ENCODE results near the gene PTGES2.

Gene PTGES2

GRCh38 chr9:128152133-128153059 is 24.9 kb upstream of the PTGES2 start:
- Histone ChIP-seq H3K27me3 (ENCODE audit: insufficient read depth, low read length) (no peaks in the 10 kb centered on the region), H3K27ac (ENCODE audit: low read length) (no peak overlapping the region), H3K4me1 (ENCODE audit: insufficient read depth, low read length) (no peaks in the 10 kb centered on the region), H3K4me3 (ENCODE audit: low read length) (no peak overlapping the region), H3K36me3 (ENCODE audit: insufficient read depth, low read depth, low read length) (no peaks in the 10 kb centered on the region), H3K9ac (ENCODE audit: low read depth, low read length) (no peak overlapping the region), H3K9me3 (ENCODE audit: insufficient read depth, low read depth, low read length) (no peaks in the 10 kb centered on the region)

GRCh38 chr9:128151309-128152132 is 24.0 kb upstream of the PTGES2 start:
- H3K4me3 ChIP-seq (ENCODE audit: low read length) = no peak overlapping the region
- H3K27ac ChIP-seq (ENCODE audit: low read length) = no peak overlapping the region
- no peaks in the 10 kb centered on the region for H3K36me3 ChIP-seq (ENCODE audit: insufficient read depth, low read depth, low read length)
- H3K27me3 ChIP-seq (ENCODE audit: insufficient read depth, low read length) = no peaks in the 10 kb centered on the region
- H3K4me1 ChIP-seq (ENCODE audit: insufficient read depth, low read length) = no peaks in the 10 kb centered on the region
- no peak overlapping the region for H3K9ac ChIP-seq (ENCODE audit: low read depth, low read length)
- H3K9me3 ChIP-seq (ENCODE audit: insufficient read depth, low read depth, low read length) = no peaks in the 10 kb centered on the region

GRCh38 chr9:128150594-128151308 is 23.2 kb upstream of the PTGES2 start:
- Histone ChIP-seq H3K9ac (ENCODE audit: low read depth, low read length) (peak overlapping the region; percentile 54; the same call in 1 of the 2 replicates), H3K9me3 (ENCODE audit: insufficient read depth, low read depth, low read length) (no peaks in the 10 kb centered on the region), H3K4me3 (ENCODE audit: low read length) (no peak overlapping the region), H3K4me1 (ENCODE audit: insufficient read depth, low read length) (no peaks in the 10 kb centered on the region), H3K27ac (ENCODE audit: low read length) (no peak overlapping the region), H3K36me3 (ENCODE audit: insufficient read depth, low read depth, low read length) (no peaks in the 10 kb centered on the region), H3K27me3 (ENCODE audit: insufficient read depth, low read length) (no peaks in the 10 kb centered on the region)

GRCh38 chr9:128149951-128150593 is 22.5 kb upstream of the PTGES2 start:
- no peaks in the 10 kb centered on the region for H3K27me3 ChIP-seq (ENCODE audit: insufficient read depth, low read length)
- no peak overlapping the region for H3K9ac ChIP-seq (ENCODE audit: low read depth, low read length)
- H3K27ac ChIP-seq (ENCODE audit: low read length) = no peak overlapping the region
- no peak overlapping the region for H3K4me3 ChIP-seq (ENCODE audit: low read length)
- H3K36me3 ChIP-seq (ENCODE audit: insufficient read depth, low read depth, low read length) = no peaks in the 10 kb centered on the region
- H3K9me3 ChIP-seq (ENCODE audit: insufficient read depth, low read depth, low read length) = no peaks in the 10 kb centered on the region
- H3K4me1 ChIP-seq (ENCODE audit: insufficient read depth, low read length) = no peaks in the 10 kb centered on the region

GRCh38 chr9:128149001-128149701 is 21.6 kb upstream of the PTGES2 start, which contains the start of gene LCN2:
TSS of gene LCN2 (plus strand) at chr9:128149453. CDS start at chr9:128149526, 73 bp downstream.
- H3K9me3 ChIP-seq (ENCODE audit: insufficient read depth, low read depth, low read length) = no peaks in the 10 kb centered on the region
- H3K9ac ChIP-seq (ENCODE audit: low read depth, low read length) = no peak within 1 kb of the TSS
- no peaks in the 10 kb centered on the region for H3K27me3 ChIP-seq (ENCODE audit: insufficient read depth, low read length)
- no peak within 1 kb of the TSS for H3K4me3 ChIP-seq (ENCODE audit: low read length)
- H3K4me1 ChIP-seq (ENCODE audit: insufficient read depth, low read length) = no peaks in the 10 kb centered on the region
- no peak within 1 kb of the TSS for H3K27ac ChIP-seq (ENCODE audit: low read length)
- H3K36me3 ChIP-seq (ENCODE audit: insufficient read depth, low read depth, low read length) = no peaks in the 10 kb centered on the region

GRCh38 chr9:128148509-128149000 is 21.0 kb upstream of the PTGES2 start:
- Histone ChIP-seq H3K27me3 (ENCODE audit: insufficient read depth, low read length) (no peaks in the 10 kb centered on the region), H3K9me3 (ENCODE audit: insufficient read depth, low read depth, low read length) (no peaks in the 10 kb centered on the region), H3K27ac (ENCODE audit: low read length) (no peak overlapping the region), H3K36me3 (ENCODE audit: insufficient read depth, low read depth, low read length) (no peaks in the 10 kb centered on the region), H3K9ac (ENCODE audit: low read depth, low read length) (no peak overlapping the region), H3K4me3 (ENCODE audit: low read length) (no peak overlapping the region), H3K4me1 (ENCODE audit: insufficient read depth, low read length) (no peaks in the 10 kb centered on the region)

GRCh38 chr9:128146591-128147120 is 19.1 kb upstream of the PTGES2 start:
- no peak overlapping the region for H3K27ac ChIP-seq (ENCODE audit: low read length)
- H3K4me3 ChIP-seq (ENCODE audit: low read length) = no peak overlapping the region
- H3K9ac ChIP-seq (ENCODE audit: low read depth, low read length) = no peak overlapping the region
- no peaks in the 10 kb centered on the region for H3K9me3 ChIP-seq (ENCODE audit: insufficient read depth, low read depth, low read length)
- H3K36me3 ChIP-seq (ENCODE audit: insufficient read depth, low read depth, low read length) = no peaks in the 10 kb centered on the region
- H3K4me1 ChIP-seq (ENCODE audit: insufficient read depth, low read length) = no peaks in the 10 kb centered on the region
- H3K27me3 ChIP-seq (ENCODE audit: insufficient read depth, low read length) = no peaks in the 10 kb centered on the region

- no peak overlapping the region for H3K4me3 ChIP-seq (ENCODE audit: low read length)
- no peaks in the 10 kb centered on the region for H3K9me3 ChIP-seq (ENCODE audit: insufficient read depth, low read depth, low read length)
- no peaks in the 10 kb centered on the region for H3K36me3 ChIP-seq (ENCODE audit: insufficient read depth, low read depth, low read length)
- H3K4me1 ChIP-seq (ENCODE audit: insufficient read depth, low read length) = no peaks in the 10 kb centered on the region
- no peak overlapping the region for H3K27ac ChIP-seq (ENCODE audit: low read length)
- no peaks in the 10 kb centered on the region for H3K27me3 ChIP-seq (ENCODE audit: insufficient read depth, low read length)
- no peak overlapping the region for H3K9ac ChIP-seq (ENCODE audit: low read depth, low read length)
Measured at GRCh38 chr9:128145951-128146351, 18.4 kb upstream of the PTGES2 start.

GRCh38 chr9:128145536-128145935 is 18.0 kb upstream of the PTGES2 start:
- Histone ChIP-seq H3K27me3 (ENCODE audit: insufficient read depth, low read length) (no peaks in the 10 kb centered on the region), H3K4me3 (ENCODE audit: low read length) (no peak overlapping the region), H3K4me1 (ENCODE audit: insufficient read depth, low read length) (no peaks in the 10 kb centered on the region)

GRCh38 chr9:128144239-128145181 is 17.0 kb upstream of the PTGES2 start:
- H3K4me3 ChIP-seq (ENCODE audit: low read length) = no peak overlapping the region
- no peak overlapping the region for H3K9ac ChIP-seq (ENCODE audit: low read depth, low read length)
- no peaks in the 10 kb centered on the region for H3K36me3 ChIP-seq (ENCODE audit: insufficient read depth, low read depth, low read length)
- H3K4me1 ChIP-seq (ENCODE audit: insufficient read depth, low read length) = no peaks in the 10 kb centered on the region
- no peaks in the 10 kb centered on the region for H3K9me3 ChIP-seq (ENCODE audit: insufficient read depth, low read depth, low read length)
- no peaks in the 10 kb centered on the region for H3K27me3 ChIP-seq (ENCODE audit: insufficient read depth, low read length)
- H3K27ac ChIP-seq (ENCODE audit: low read length) = no peak overlapping the region

More at GRCh38 chr9:128145536-128145935, 18.0 kb upstream of the PTGES2 start:
- no peaks in the 10 kb centered on the region for H3K9me3 ChIP-seq (ENCODE audit: insufficient read depth, low read depth, low read length)
- no peak overlapping the region for H3K9ac ChIP-seq (ENCODE audit: low read depth, low read length)
- no peaks in the 10 kb centered on the region for H3K36me3 ChIP-seq (ENCODE audit: insufficient read depth, low read depth, low read length)
- H3K27ac ChIP-seq (ENCODE audit: low read length) = no peak overlapping the region
